K562 (cell line): Measurements from ENCODE around the gene VPS13D. TPM values are rescaled to one million over a fixed set of nuclear protein-coding genes. Genes with fewer than 3 reads are reported as not detected.

ENCODE experiments used
- BACH1 ChIP-seq: fragments of 200-800 bp; sonication (Bioruptor generic); IDR thresholded peaks from 2 replicates; pipeline ENCODE4 v1.6.1; 2016; ENCODE audit warnings: missing genetic modification characterization, missing compliant biosample characterization
- BRCA1 ChIP-seq, 2 experiments: fragments of 450-650 bp in 1 of 2; sonication (generic) in 1 of 2; formaldehyde crosslinking in 1 of 2; IDR thresholded peaks; 2 replicates each; pipeline versions ENCODE4 v1.5.0 to v1.6.1; 2017 to 2020; ENCODE audit warnings: mild to moderate bottlenecking in 1 of 2, missing genetic modification reagents in 1 of 2
- CBX1 ChIP-seq: sonication (generic); IDR thresholded peaks from 2 replicates; pipeline ENCODE4 v1.6.1; 2016; ENCODE audit warnings: antibody characterized with exemption, low read depth, mild to moderate bottlenecking
- E2F3 ChIP-seq: fragments of 250-450 bp; sonication (Bioruptor Pico); IDR thresholded peaks from 2 replicates; pipeline ENCODE4 v1.4.0; 2020; ENCODE audit warnings: mild to moderate bottlenecking
- EHMT2 ChIP-seq: fragments of 450-650 bp; IDR thresholded peaks from 2 replicates; pipeline ENCODE4 v1.6.1; 2018; ENCODE audit warnings: antibody characterized with exemption
- ELF1 ChIP-seq: fragments of 200-800 bp; sonication (Bioruptor generic); IDR thresholded peaks from 2 replicates; pipeline ENCODE4 v1.6.1; 2016; ENCODE audit warnings: missing genetic modification characterization, missing compliant biosample characterization
- ESRRA ChIP-seq: fragments of 450-650 bp; IDR thresholded peaks from 2 replicates; pipeline ENCODE4 v1.6.1; 2014; ENCODE audit warnings: low read depth, mild to moderate bottlenecking, moderate library complexity, borderline replicate concordance
- FOS ChIP-seq: IDR thresholded peaks from 3 replicates; pipeline ENCODE4 v1.6.1; 2011; ENCODE audit not compliant: insufficient read length; ENCODE audit errors: extremely low read depth
- HDAC3 ChIP-seq: fragments of 450-650 bp; IDR thresholded peaks from 2 replicates; pipeline ENCODE4 v1.6.1; 2018; ENCODE audit warnings: borderline replicate concordance, mild to moderate bottlenecking, moderate library complexity; ENCODE audit not compliant: partially characterized antibody
- IFI16 ChIP-seq: fragments of 250-450 bp; sonication (Bioruptor Pico); IDR thresholded peaks from 2 replicates; pipeline ENCODE4 v2.1.2; 2022; ENCODE audit warnings: mild to moderate bottlenecking, inconsistent platforms
- POLR2B ChIP-seq: fragments of 450-650 bp; IDR thresholded peaks from 2 replicates; pipeline ENCODE4 v1.6.1; 2018; ENCODE audit warnings: low read depth; ENCODE audit not compliant: partially characterized antibody
- PYGO2 ChIP-seq: fragments of 450-650 bp; IDR thresholded peaks from 2 replicates; pipeline ENCODE4 v1.6.1; 2016; ENCODE audit warnings: mild to moderate bottlenecking, missing genetic modification characterization, moderate library complexity, missing compliant biosample characterization
- SAP30 ChIP-seq: fragments of 200-600 bp; sonication (generic); IDR thresholded peaks from 2 replicates; pipeline ENCODE4 v1.6.1; 2012; ENCODE audit warnings: borderline replicate concordance, low read depth, mild to moderate bottlenecking, moderate library complexity, low read length, control low read depth, inconsistent platforms; ENCODE audit not compliant: insufficient read depth, poor library complexity, severe bottlenecking
- SETDB1 ChIP-seq: IDR thresholded peaks from one replicate; pipeline ENCODE4 v1.6.1; 2012; ENCODE audit warnings: low read length, control low read depth, inconsistent platforms
- SIRT6 ChIP-seq: IDR thresholded peaks from one replicate; pipeline ENCODE4 v1.6.1; 2012; ENCODE audit warnings: low read depth, mild to moderate bottlenecking, control low read depth, inconsistent platforms, low read length, moderate library complexity
- SRSF9 ChIP-seq: fragments of 200-400 bp; formaldehyde crosslinking; IDR thresholded peaks from 2 replicates; pipeline ENCODE4 v1.6.1; 2017; ENCODE audit warnings: low read depth, low read length, borderline replicate concordance
- TAF1 ChIP-seq: IDR thresholded peaks from 2 replicates; pipeline ENCODE4 v1.6.1; 2011; ENCODE audit warnings: mild to moderate bottlenecking, low read length, moderate library complexity; ENCODE audit not compliant: insufficient read depth, control insufficient read depth, severe bottlenecking; ENCODE audit errors: extremely low read depth
- TAF15 ChIP-seq: fragments of 200-400 bp; formaldehyde crosslinking; IDR thresholded peaks from 2 replicates; pipeline ENCODE4 v1.6.1; 2017; ENCODE audit warnings: mild to moderate bottlenecking, low read depth, low read length, moderate library complexity
- TBL1XR1 ChIP-seq, 2 experiments: IDR thresholded peaks; 2 replicates each; pipeline ENCODE4 v1.6.1; 2012; ENCODE audit warnings: improper control_type of control experiment in 2 of 2, low read length in 2 of 2, mild to moderate bottlenecking in 1 of 2
- WHSC1 ChIP-seq: IDR thresholded peaks from one replicate; pipeline ENCODE4 v1.6.1; 2012; ENCODE audit warnings: low read length, control low read depth, inconsistent platforms
- ZMIZ1 ChIP-seq, 2 experiments: fragments of 150-350 bp in 1 of 2; IDR thresholded peaks; 2 replicates each; pipeline ENCODE4 v1.6.1; 2012 to 2016; ENCODE audit warnings: low read depth in 2 of 2, low read length in 2 of 2, mild to moderate bottlenecking in 1 of 2, moderate library complexity in 1 of 2
- ZNF354B ChIP-seq: fragments of 250-450 bp; sonication (Bioruptor Pico); IDR thresholded peaks from 2 replicates; pipeline ENCODE4 v1.4.0; 2020
- ZNF586 ChIP-seq: fragments of 450-650 bp; formaldehyde crosslinking; conservative IDR thresholded peaks from 2 replicates; pipeline ENCODE4 v1.4.0; 2020; ENCODE audit warnings: mild to moderate bottlenecking, moderate library complexity
- ZNF668 ChIP-seq: fragments of 250-450 bp; sonication (Bioruptor Pico); IDR thresholded peaks from 2 replicates; pipeline ENCODE4 v1.8.0; 2022; ENCODE audit warnings: mild to moderate bottlenecking, inconsistent platforms
- ZNF695 ChIP-seq: fragments of 450-650 bp; formaldehyde crosslinking; IDR thresholded peaks from 2 replicates; pipeline ENCODE4 v1.4.0; 2020; ENCODE audit warnings: mild to moderate bottlenecking, moderate library complexity
- ZNF79 ChIP-seq: fragments of 250-450 bp; sonication (Bioruptor Pico); IDR thresholded peaks from 2 replicates; pipeline ENCODE4 v1.4.0; 2020; ENCODE audit warnings: low read depth, mild to moderate bottlenecking, moderate library complexity
- polyA plus RNA-seq, 8 experiments: library from polyadenylated mRNA; depleted of rRNA in 4 of 8; stranded (reverse) in 5 of 8; unstranded in 3 of 8; fragments of >200 nt; fragmentation: Nextera tagmentation in 2 of 8; fragmentation: Illumina TruSeq in 1 of 8; extraction: Ambion mirVana in 2 of 8; extraction: Trizol in 1 of 8; gene quantifications; 2 replicates each; pipeline versions ENCODE4 v1.2.1 to v1.2.3, GENCODE V29; 2011 to 2014; ENCODE audit warnings: inconsistent platforms in 1 of 8, missing spikeins in 1 of 8
- total RNA-seq, 7 experiments: library from RNA; depleted of rRNA in 6 of 7; stranded (reverse); fragments of >200 nt in 6 of 7; fragmentation: Illumina TruSeq in 2 of 7; extraction: Trizol in 2 of 7; gene quantifications; 2 replicates each; pipeline versions ENCODE4 v1.2.1 to v1.2.3, GENCODE V29; 2011 to 2021; ENCODE audit warnings: low replicate concordance in 1 of 7
- TF ChIP-seq, protein P1 (sequence below): fragments of 450-650 bp; conservative IDR thresholded peaks from 2 replicates; pipeline ENCODE4 v1.6.1; 2016; ENCODE audit warnings: missing genetic modification characterization, low read depth, mild to moderate bottlenecking, control low read depth, missing compliant biosample characterization

VPS13D gene
- total and polyA plus RNA-seq, 9 of the 15 experiments (the other 6 are each of a cell fraction or from before 2014, with no cell fraction given): 6.1 to 51.5 (median 38.5) TPM

DNA sequence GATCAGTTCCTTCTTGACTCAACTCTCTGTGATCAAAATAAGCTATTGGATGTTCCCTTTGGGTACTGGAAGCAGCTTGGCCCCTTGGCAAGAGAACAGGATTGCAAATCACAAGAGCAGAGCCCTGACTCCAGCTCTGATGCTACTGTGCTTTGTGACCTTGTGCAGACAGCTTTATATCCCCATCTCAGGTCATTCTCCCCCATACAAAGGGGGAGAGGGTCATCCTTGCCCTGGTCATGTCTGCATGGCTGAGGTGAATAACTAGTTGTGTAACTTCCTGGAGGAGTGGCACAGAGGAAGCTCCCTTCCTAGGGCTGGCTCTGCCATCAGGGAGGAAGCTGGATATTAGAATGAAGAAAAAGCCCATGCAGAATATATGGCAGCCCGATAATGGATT lies 245.3 kb downstream of the VPS13D start (continued):
- TF ChIP-seq TAF1 (no peak), ZNF695 (CRISPR knock-in tag) (no peak), BRCA1 (IDR thresholded peaks at IDR 0.05) (no peak), BRCA1 (CRISPR knock-in tag; IDR thresholded peaks at IDR 0.05) (no peak), BACH1 (tag) (no peak), HDAC3 (no peak), POLR2B (no peak), TBL1XR1 (IDR thresholded peaks at IDR 0.05; ENCODE audit: low read length in 2 of 2) (no peak), EHMT2 (no peak), WHSC1 (peak; percentile 50), ZNF586 (peak; percentile 68; the same call in 1 of the 2 replicates), TAF15 (no peak), ZNF354B (CRISPR knock-in tag) (no peak), ZMIZ1 (IDR thresholded peaks at IDR 0.05; ENCODE audit: low read depth in 2 of 2, low read length in 2 of 2) (no peak), PYGO2 (tag) (no peak), ESRRA (no peak), SETDB1 (no peak), SIRT6 (no peak), CBX1 (no peak), SRSF9 (no peak), ELF1 (tag) (0 out of 2 replicates have a peak, but pooled peaks have one; percentile 0), E2F3 (CRISPR knock-in tag) (no peak), SAP30 (no peak), FOS (no peak), IFI16 (CRISPR knock-in tag) (no peak), ZNF79 (CRISPR knock-in tag) (no peak), ZNF668 (CRISPR knock-in tag) (no peak)
- TF ChIP-seq, protein P1, sequence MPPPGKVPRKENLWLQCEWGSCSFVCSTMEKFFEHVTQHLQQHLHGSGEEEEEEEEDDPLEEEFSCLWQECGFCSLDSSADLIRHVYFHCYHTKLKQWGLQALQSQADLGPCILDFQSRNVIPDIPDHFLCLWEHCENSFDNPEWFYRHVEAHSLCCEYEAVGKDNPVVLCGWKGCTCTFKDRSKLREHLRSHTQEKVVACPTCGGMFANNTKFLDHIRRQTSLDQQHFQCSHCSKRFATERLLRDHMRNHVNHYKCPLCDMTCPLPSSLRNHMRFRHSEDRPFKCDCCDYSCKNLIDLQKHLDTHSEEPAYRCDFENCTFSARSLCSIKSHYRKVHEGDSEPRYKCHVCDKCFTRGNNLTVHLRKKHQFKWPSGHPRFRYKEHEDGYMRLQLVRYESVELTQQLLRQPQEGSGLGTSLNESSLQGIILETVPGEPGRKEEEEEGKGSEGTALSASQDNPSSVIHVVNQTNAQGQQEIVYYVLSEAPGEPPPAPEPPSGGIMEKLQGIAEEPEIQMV: no peak
